ENCODE measurements around the gene SCARF2.
A peak's percentile ranks its signal among the peaks of the same experiment; 100 is the strongest.

The SCARF2 gene

DNA sequence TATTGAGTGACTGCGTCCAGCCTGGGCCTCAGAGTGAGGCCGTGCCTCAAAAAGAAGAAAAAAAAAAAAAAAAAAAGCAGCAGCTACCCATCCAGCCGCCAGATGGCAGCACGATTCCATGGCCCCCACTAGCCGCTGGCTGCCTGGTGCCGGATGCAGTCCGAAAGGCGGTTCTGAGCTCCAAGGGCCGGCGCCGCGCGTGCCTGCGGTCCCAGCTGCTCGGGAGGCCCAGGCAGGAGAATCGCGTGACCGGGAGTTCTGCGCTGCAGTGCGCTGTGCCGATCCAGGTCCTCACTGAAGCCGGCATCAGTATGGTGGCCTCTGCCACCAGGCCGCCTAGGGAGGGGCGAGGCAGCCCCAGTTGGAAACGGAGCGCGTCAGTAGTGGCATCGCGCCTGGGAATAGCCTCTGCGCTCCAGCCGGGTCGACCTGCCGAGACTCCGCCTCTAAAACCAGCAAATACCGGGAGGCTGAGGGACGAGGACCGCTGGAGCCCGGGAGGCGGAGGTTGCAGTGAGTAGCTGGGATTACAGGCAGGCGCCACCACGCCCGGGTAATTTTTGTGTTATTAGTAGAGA, 19.3 kb downstream of the SCARF2 start (continued):
- TF ChIP-seq ATF2 (tag by site-specific recombination; IDR thresholded peaks at IDR 0.05; ENCODE audit: low read depth) (no peak), ZNF629 (tag by site-specific recombination; IDR thresholded peaks at IDR 0.05) (peak; percentile 48), ZNF501 (tag by site-specific recombination; IDR thresholded peaks at IDR 0.05) (peak; percentile 62; the same call in 1 of the 2 replicates), YY1 (tag by site-specific recombination; IDR thresholded peaks at IDR 0.05) (0 out of 2 replicates have a peak, but pooled peaks have one; percentile 40), ZNF398 (tag by site-specific recombination; IDR thresholded peaks at IDR 0.05) (no peak), ZNF112 (tag by site-specific recombination; IDR thresholded peaks at IDR 0.05) (no peak), ZNF843 (tag by site-specific recombination; IDR thresholded peaks at IDR 0.05) (no peak), ZNF155 (tag by site-specific recombination; IDR thresholded peaks at IDR 0.05) (no peak), ZNF514 (tag by site-specific recombination; IDR thresholded peaks at IDR 0.05) (no peak), MEIS1 (CRISPR knock-in tag; IDR thresholded peaks at IDR 0.05; ENCODE audit: borderline replicate concordance) (no peak), ZFHX2 (tag by site-specific recombination; conservative IDR thresholded peaks at IDR 0.05) (no peak), ZNF621 (tag by site-specific recombination; IDR thresholded peaks at IDR 0.05) (no peak), ZNF704 (tag by site-specific recombination; IDR thresholded peaks at IDR 0.05) (no peak), HOXC10 (CRISPR knock-in tag; IDR thresholded peaks at IDR 0.05) (no peak), ZNF280D (tag by site-specific recombination; IDR thresholded peaks at IDR 0.05) (no peak), SCRT1 (tag by site-specific recombination; IDR thresholded peaks at IDR 0.05; ENCODE audit: borderline replicate concordance) (no peak), OVOL3 (tag by site-specific recombination; IDR thresholded peaks at IDR 0.05) (no peak), TSHZ1 (tag by site-specific recombination; IDR thresholded peaks at IDR 0.05; ENCODE audit: borderline replicate concordance) (no peak), ZNF433 (tag by site-specific recombination; IDR thresholded peaks at IDR 0.05; ENCODE audit: low read depth) (no peak), ZNF449 (tag by site-specific recombination; IDR thresholded peaks at IDR 0.05) (no peak), SCRT2 (tag by site-specific recombination; IDR thresholded peaks at IDR 0.05) (no peak), ZNF16 (tag by site-specific recombination; IDR thresholded peaks at IDR 0.05; ENCODE audit: low read depth) (no peak)
- TF ChIP-seq, protein P1, sequence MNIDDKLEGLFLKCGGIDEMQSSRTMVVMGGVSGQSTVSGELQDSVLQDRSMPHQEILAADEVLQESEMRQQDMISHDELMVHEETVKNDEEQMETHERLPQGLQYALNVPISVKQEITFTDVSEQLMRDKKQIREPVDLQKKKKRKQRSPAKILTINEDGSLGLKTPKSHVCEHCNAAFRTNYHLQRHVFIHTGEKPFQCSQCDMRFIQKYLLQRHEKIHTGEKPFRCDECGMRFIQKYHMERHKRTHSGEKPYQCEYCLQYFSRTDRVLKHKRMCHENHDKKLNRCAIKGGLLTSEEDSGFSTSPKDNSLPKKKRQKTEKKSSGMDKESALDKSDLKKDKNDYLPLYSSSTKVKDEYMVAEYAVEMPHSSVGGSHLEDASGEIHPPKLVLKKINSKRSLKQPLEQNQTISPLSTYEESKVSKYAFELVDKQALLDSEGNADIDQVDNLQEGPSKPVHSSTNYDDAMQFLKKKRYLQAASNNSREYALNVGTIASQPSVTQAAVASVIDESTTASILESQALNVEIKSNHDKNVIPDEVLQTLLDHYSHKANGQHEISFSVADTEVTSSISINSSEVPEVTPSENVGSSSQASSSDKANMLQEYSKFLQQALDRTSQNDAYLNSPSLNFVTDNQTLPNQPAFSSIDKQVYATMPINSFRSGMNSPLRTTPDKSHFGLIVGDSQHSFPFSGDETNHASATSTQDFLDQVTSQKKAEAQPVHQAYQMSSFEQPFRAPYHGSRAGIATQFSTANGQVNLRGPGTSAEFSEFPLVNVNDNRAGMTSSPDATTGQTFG (tag by site-specific recombination; IDR thresholded peaks at IDR 0.05; ENCODE audit: borderline replicate concordance), result no peak
- TF ChIP-seq, protein P2, sequence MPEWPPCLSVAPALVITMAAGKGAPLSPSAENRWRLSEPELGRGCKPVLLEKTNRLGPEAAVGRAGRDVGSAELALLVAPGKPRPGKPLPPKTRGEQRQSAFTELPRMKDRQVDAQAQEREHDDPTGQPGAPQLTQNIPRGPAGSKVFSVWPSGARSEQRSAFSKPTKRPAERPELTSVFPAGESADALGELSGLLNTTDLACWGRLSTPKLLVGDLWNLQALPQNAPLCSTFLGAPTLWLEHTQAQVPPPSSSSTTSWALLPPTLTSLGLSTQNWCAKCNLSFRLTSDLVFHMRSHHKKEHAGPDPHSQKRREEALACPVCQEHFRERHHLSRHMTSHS (tag by site-specific recombination; IDR thresholded peaks at IDR 0.05), result no peak

All from HEK293 (cell line).